ENCODE data around the gene SUFU. TPM values are rescaled to one million over a fixed set of nuclear protein-coding genes. Genes with fewer than 3 reads are reported as not detected.

The SUFU gene
- total RNA-seq, 1 donor from 2014 or later = 16.9 TPM

DNA sequence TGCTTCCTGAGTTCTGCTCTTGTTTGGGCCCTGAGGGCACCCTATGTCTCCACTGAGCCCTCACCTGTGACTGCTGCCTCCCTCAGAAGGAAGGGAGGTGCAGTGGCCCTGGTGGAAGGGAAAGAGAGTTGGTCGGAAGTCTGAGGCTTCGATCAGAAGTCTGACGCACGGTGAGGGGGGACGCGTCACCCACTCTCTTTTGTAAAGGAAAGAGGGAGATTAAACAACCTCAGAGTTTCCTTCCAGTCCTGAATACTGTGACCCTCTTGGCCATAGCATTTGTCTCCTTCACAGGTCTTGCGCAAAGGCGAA is 109.1 kb downstream of the SUFU start:
- Mint-ChIP-seq H3K4me1 (ENCODE audit: unreplicated experiment) (no peaks in the 10 kb centered on the region), H3K27ac (ENCODE audit: unreplicated experiment) (no peak overlapping the region), H3K27me3 (ENCODE audit: unreplicated experiment) (no peaks in the 10 kb centered on the region)

DNA sequence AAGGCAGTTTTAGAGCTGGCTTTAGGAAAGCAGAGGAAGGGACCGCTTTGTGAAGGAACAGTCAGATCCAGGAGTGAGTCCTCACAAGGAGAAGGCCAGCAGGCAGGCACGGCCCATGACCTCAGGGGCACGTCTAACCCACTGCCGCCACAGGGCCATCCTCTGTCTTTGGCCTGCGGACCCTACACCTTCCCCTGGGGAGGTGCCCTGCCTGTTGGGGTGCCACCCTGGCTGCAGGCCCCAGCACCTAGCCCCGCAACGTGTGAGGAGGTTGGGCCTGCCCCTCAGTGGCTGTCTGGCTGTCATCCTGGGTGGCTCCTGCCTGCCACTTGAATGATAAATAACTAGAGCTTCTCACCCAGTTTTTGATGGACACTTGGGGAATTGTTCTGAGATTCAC is 109.5 kb downstream of the SUFU start:
- Mint-ChIP-seq H3K27ac (ENCODE audit: unreplicated experiment) (no peak overlapping the region), H3K27me3 (ENCODE audit: unreplicated experiment) (no peaks in the 10 kb centered on the region), H3K36me3 (ENCODE audit: unreplicated experiment) (peaks cover 10% of the 10 kb centered on the region), H3K4me3 (ENCODE audit: unreplicated experiment) (no peak overlapping the region), H3K9me3 (ENCODE audit: unreplicated experiment) (no peaks in the 10 kb centered on the region), H3K4me1 (ENCODE audit: unreplicated experiment) (no peaks in the 10 kb centered on the region)
- TF ChIP-seq, protein P1, sequence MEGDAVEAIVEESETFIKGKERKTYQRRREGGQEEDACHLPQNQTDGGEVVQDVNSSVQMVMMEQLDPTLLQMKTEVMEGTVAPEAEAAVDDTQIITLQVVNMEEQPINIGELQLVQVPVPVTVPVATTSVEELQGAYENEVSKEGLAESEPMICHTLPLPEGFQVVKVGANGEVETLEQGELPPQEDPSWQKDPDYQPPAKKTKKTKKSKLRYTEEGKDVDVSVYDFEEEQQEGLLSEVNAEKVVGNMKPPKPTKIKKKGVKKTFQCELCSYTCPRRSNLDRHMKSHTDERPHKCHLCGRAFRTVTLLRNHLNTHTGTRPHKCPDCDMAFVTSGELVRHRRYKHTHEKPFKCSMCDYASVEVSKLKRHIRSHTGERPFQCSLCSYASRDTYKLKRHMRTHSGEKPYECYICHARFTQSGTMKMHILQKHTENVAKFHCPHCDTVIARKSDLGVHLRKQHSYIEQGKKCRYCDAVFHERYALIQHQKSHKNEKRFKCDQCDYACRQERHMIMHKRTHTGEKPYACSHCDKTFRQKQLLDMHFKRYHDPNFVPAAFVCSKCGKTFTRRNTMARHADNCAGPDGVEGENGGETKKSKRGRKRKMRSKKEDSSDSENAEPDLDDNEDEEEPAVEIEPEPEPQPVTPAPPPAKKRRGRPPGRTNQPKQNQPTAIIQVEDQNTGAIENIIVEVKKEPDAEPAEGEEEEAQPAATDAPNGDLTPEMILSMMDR (IDR thresholded peaks at IDR 0.05) = no peak
- no peak for DNase-seq (ENCODE audit: extremely low spot score, unreplicated experiment)

More for the DNA sequence above, 109.1 kb downstream of the SUFU start:
- Mint-ChIP-seq H3K36me3 (ENCODE audit: unreplicated experiment) (peaks cover 8% of the 10 kb centered on the region), H3K9me3 (ENCODE audit: unreplicated experiment) (no peaks in the 10 kb centered on the region), H3K4me3 (ENCODE audit: unreplicated experiment) (no peak overlapping the region)
- TF ChIP-seq, protein P1 (IDR thresholded peaks at IDR 0.05) = no peak
- no peak for DNase-seq (ENCODE audit: extremely low spot score, unreplicated experiment)

- Mint-ChIP-seq H3K27me3 (ENCODE audit: unreplicated experiment) (no peaks in the 10 kb centered on the region), H3K27ac (ENCODE audit: unreplicated experiment) (no peak overlapping the region), H3K4me3 (ENCODE audit: unreplicated experiment) (no peak overlapping the region), H3K9me3 (ENCODE audit: unreplicated experiment) (no peaks in the 10 kb centered on the region), H3K36me3 (ENCODE audit: unreplicated experiment) (peaks cover 10% of the 10 kb centered on the region), H3K4me1 (ENCODE audit: unreplicated experiment) (no peaks in the 10 kb centered on the region)
- TF ChIP-seq, protein P1 (IDR thresholded peaks at IDR 0.05) = no peak
- DNase-seq (ENCODE audit: extremely low spot score, unreplicated experiment) = no peak
Observed at GRCh38 chr10:102613785-102614184, 110.0 kb downstream of the SUFU start.

DNA sequence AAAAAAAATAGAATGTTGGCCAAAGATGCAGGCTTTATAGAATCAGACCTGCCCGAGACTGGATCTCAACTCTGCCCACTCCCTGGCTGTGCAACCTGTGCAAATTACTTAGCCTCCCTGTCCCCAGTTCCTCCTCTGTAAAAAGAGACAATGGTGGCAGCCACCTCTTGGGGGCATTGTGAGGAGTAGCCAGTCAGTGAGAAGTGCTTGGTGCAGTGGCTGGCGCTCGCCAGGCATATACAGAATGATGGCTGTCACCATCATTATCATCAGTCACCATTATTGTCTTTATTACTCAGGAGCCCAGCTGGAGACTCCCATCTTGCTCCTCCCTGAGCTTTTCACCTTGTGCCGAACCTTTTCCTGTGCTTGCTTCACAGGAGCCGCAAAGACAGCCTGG is 111.1 kb downstream of the SUFU start:
- H3K27me3 Mint-ChIP-seq (ENCODE audit: unreplicated experiment) = no peaks in the 10 kb centered on the region
- TF ChIP-seq, protein P1 (IDR thresholded peaks at IDR 0.05) = no peak
- no peaks in the 10 kb centered on the region for H3K9me3 Mint-ChIP-seq (ENCODE audit: unreplicated experiment)
- DNase-seq (ENCODE audit: extremely low spot score, unreplicated experiment) = no peak
- H3K36me3 Mint-ChIP-seq (ENCODE audit: unreplicated experiment) = peaks cover 7% of the 10 kb centered on the region
- H3K4me1 Mint-ChIP-seq (ENCODE audit: unreplicated experiment) = no peaks in the 10 kb centered on the region
- no peak overlapping the region for H3K27ac Mint-ChIP-seq (ENCODE audit: unreplicated experiment)
- H3K4me3 Mint-ChIP-seq (ENCODE audit: unreplicated experiment) = no peak overlapping the region

- TF ChIP-seq, protein P1 (IDR thresholded peaks at IDR 0.05) = peak; percentile 41
- H3K4me1 Mint-ChIP-seq (ENCODE audit: unreplicated experiment) = no peaks in the 10 kb centered on the region
- H3K4me3 Mint-ChIP-seq (ENCODE audit: unreplicated experiment) = no peak overlapping the region
- no peaks in the 10 kb centered on the region for H3K9me3 Mint-ChIP-seq (ENCODE audit: unreplicated experiment)
- no peak overlapping the region for H3K27ac Mint-ChIP-seq (ENCODE audit: unreplicated experiment)
- peaks cover 7% of the 10 kb centered on the region for H3K36me3 Mint-ChIP-seq (ENCODE audit: unreplicated experiment)
- H3K27me3 Mint-ChIP-seq (ENCODE audit: unreplicated experiment) = no peaks in the 10 kb centered on the region
- DNase-seq (ENCODE audit: extremely low spot score, unreplicated experiment) = no peak
Observed at GRCh38 chr10:102615361-102615760, 111.6 kb downstream of the SUFU start.
